Liver (tissue), 3 donors: ENCODE measurements around the gene SYCP2L.

ENCODE experiments used
- ATF3 ChIP-seq: IDR thresholded peaks from 2 replicates; pipeline ENCODE4 v1.6.1; 2016; ENCODE audit warnings: antibody characterized with exemption
- CTCF ChIP-seq: fragments of 150-350 bp; IDR thresholded peaks from 2 replicates; pipeline ENCODE4 v1.5.1; 2017; ENCODE audit warnings: improper control_type of control experiment, low read depth, low read length; ENCODE audit not compliant: missing input control
- EGR1 ChIP-seq, 2 donors: IDR thresholded peaks; 2 replicates each; pipeline ENCODE4 v1.6.1; 2016 to 2018; ENCODE audit warnings: antibody characterized with exemption in 2 of 2, low read depth in 2 of 2
- GABPA ChIP-seq, 2 donors: IDR thresholded peaks in 1 of 2; conservative IDR thresholded peaks in 1 of 2; 2 replicates each; pipeline ENCODE4 v1.6.1; 2016; ENCODE audit warnings: antibody characterized with exemption in 2 of 2, mild to moderate bottlenecking in 1 of 2, moderate library complexity in 1 of 2
- MAX ChIP-seq: IDR thresholded peaks from 2 replicates; pipeline ENCODE4 v1.6.1; 2016; ENCODE audit warnings: antibody characterized with exemption
- NR2F2 ChIP-seq: IDR thresholded peaks from 2 replicates; pipeline ENCODE4 v1.6.1; 2016; ENCODE audit warnings: antibody characterized with exemption
- RAD21 ChIP-seq, 2 donors: IDR thresholded peaks; 2 replicates each; pipeline ENCODE4 v1.6.1; 2016; ENCODE audit warnings: antibody characterized with exemption in 2 of 2, mild to moderate bottlenecking in 2 of 2
- RXRA ChIP-seq, 2 donors: IDR thresholded peaks; 2 replicates each; pipeline ENCODE4 v1.6.1; 2017 to 2018; ENCODE audit warnings: antibody characterized with exemption in 2 of 2, mild to moderate bottlenecking in 1 of 2
- TAF1 ChIP-seq: conservative IDR thresholded peaks from 2 replicates; pipeline ENCODE4 v1.6.1; 2016; ENCODE audit warnings: antibody characterized with exemption, mild to moderate bottlenecking
- YY1 ChIP-seq: IDR thresholded peaks from 2 replicates; pipeline ENCODE4 v1.6.1; 2016; ENCODE audit warnings: antibody characterized with exemption, mild to moderate bottlenecking
- TF ChIP-seq, protein P1 (sequence below): IDR thresholded peaks from 2 replicates; pipeline ENCODE4 v1.6.1; 2016; ENCODE audit warnings: antibody characterized with exemption, mild to moderate bottlenecking
- donor health status: healthy.
- donor health status: healthy.

DNA sequence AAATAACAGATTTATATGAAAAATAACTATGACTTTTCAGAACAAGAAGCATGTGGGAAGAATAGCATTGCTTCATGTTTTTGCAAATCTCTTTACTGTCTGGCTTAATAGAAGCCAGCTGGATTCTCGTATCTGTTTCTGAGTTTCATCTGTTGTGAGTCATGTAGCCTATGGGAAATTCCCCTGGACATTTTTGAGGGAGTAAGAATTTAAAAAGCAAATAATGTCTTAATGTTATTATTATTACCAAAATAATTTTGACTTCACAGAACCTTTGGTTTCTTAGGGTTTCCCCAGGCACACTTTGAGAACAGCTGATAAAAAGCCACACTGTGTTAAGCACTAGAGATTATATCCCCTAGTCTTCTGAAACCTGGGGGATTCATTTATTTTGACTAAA is 75.8 kb downstream of the SYCP2L start:
- TF ChIP-seq CTCF (no peak), ATF3 (no peak), RAD21 (IDR thresholded peaks at IDR 0.05) (no peak), TAF1 (no peak), MAX (no peak), YY1 (no peak), EGR1 (IDR thresholded peaks at IDR 0.05; ENCODE audit: low read depth in 2 of 2) (no peak), NR2F2 (no peak), GABPA (IDR thresholded peaks at IDR 0.05 in 1 of 2, conservative IDR thresholded peaks at IDR 0.05 in 1 of 2) (no peak), RXRA (IDR thresholded peaks at IDR 0.05) (no peak)
- TF ChIP-seq, protein P1, sequence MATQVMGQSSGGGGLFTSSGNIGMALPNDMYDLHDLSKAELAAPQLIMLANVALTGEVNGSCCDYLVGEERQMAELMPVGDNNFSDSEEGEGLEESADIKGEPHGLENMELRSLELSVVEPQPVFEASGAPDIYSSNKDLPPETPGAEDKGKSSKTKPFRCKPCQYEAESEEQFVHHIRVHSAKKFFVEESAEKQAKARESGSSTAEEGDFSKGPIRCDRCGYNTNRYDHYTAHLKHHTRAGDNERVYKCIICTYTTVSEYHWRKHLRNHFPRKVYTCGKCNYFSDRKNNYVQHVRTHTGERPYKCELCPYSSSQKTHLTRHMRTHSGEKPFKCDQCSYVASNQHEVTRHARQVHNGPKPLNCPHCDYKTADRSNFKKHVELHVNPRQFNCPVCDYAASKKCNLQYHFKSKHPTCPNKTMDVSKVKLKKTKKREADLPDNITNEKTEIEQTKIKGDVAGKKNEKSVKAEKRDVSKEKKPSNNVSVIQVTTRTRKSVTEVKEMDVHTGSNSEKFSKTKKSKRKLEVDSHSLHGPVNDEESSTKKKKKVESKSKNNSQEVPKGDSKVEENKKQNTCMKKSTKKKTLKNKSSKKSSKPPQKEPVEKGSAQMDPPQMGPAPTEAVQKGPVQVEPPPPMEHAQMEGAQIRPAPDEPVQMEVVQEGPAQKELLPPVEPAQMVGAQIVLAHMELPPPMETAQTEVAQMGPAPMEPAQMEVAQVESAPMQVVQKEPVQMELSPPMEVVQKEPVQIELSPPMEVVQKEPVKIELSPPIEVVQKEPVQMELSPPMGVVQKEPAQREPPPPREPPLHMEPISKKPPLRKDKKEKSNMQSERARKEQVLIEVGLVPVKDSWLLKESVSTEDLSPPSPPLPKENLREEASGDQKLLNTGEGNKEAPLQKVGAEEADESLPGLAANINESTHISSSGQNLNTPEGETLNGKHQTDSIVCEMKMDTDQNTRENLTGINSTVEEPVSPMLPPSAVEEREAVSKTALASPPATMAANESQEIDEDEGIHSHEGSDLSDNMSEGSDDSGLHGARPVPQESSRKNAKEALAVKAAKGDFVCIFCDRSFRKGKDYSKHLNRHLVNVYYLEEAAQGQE: no peak
